A673 (cell line): ENCODE data around the gene BNC2.

Experiments
- CTCF ChIP-seq: fragments of 300-800, 200-600 bp; sonication (generic); conservative IDR thresholded peaks from 2 replicates; pipeline ENCODE4 v1.5.1; 2017; ENCODE audit warnings: low read depth, mild to moderate bottlenecking, antibody characterized with exemption, low read length, moderate library complexity, mixed read lengths
- EZH2 ChIP-seq: fragments of 200-600 bp; sonication (generic); IDR thresholded peaks from 2 replicates; pipeline ENCODE4 v1.6.1; 2017; ENCODE audit warnings: borderline replicate concordance, low read depth, mild to moderate bottlenecking, mixed read lengths, antibody characterized with exemption, low read length; ENCODE audit not compliant: poor library complexity, severe bottlenecking

- TF ChIP-seq CTCF, result no peak
- TF ChIP-seq EZH2, result no peak
Observed at GRCh38 chr9:16833296-16833835, 37.1 kb downstream of the BNC2 start.
